H9 (cell line): Measurements from ENCODE around the gene SERPINB2. TPM values are rescaled to one million over a fixed set of nuclear protein-coding genes. Genes with fewer than 3 reads are reported as not detected.

Source experiments
- DNase-seq: peaks from one replicate; pipeline ENCODE4 v3.0.0-alpha.2; 2017
- H2AFZ ChIP-seq: one replicate; pipeline ENCODE4 v1.6.1; 2013; ENCODE audit warnings: mild to moderate bottlenecking, low read length, control low read depth, moderate library complexity
- H2AK5ac ChIP-seq: 2 replicates; pipeline ENCODE4 v1.6.1; 2013; ENCODE audit warnings: low read length, control low read depth, mixed read lengths; ENCODE audit not compliant: insufficient read length
- H2BK120ac ChIP-seq: one replicate; pipeline ENCODE4 v1.6.1; 2013; ENCODE audit warnings: low read depth, mild to moderate bottlenecking, low read length, control low read depth, inconsistent platforms; ENCODE audit not compliant: poor library complexity, severe bottlenecking
- H2BK12ac ChIP-seq: 2 replicates; pipeline ENCODE4 v1.6.1; 2013; ENCODE audit warnings: low read length, control low read depth, mixed read lengths, low read depth; ENCODE audit not compliant: insufficient read length
- H2BK15ac ChIP-seq: 2 replicates; pipeline ENCODE4 v1.6.1; 2013; ENCODE audit warnings: low read depth, low read length, control low read depth
- H2BK20ac ChIP-seq: one replicate; pipeline ENCODE4 v1.6.1; 2013; ENCODE audit warnings: low read depth, mild to moderate bottlenecking, low read length, control low read depth, inconsistent platforms; ENCODE audit not compliant: poor library complexity, severe bottlenecking
- H2BK5ac ChIP-seq: 2 replicates; pipeline ENCODE4 v1.6.1; 2013; ENCODE audit warnings: low read length, control low read depth, mixed read lengths; ENCODE audit not compliant: insufficient read length
- H3K14ac ChIP-seq: 2 replicates; pipeline ENCODE4 v1.6.1; 2013; ENCODE audit warnings: low read length, control low read depth; ENCODE audit not compliant: insufficient read depth
- H3K18ac ChIP-seq: 2 replicates; pipeline ENCODE4 v1.6.1; 2013; ENCODE audit warnings: low read depth, mild to moderate bottlenecking, mixed read lengths, low read length, control low read depth; ENCODE audit not compliant: insufficient read length
- H3K23ac ChIP-seq: 2 replicates; pipeline ENCODE4 v1.6.1; 2013; ENCODE audit warnings: low read length, control low read depth, mixed read lengths, low read depth; ENCODE audit not compliant: insufficient read length
- H3K23me2 ChIP-seq: 2 replicates; pipeline ENCODE4 v1.6.1; 2013; ENCODE audit warnings: low read depth, mild to moderate bottlenecking, mixed read lengths, low read length, control low read depth; ENCODE audit not compliant: insufficient read length, poor library complexity, severe bottlenecking
- H3K27ac ChIP-seq: 2 replicates; pipeline ENCODE4 v1.5.1; 2013; ENCODE audit warnings: low read length, control low read depth, mixed read lengths, low read depth; ENCODE audit not compliant: insufficient read length
- H3K27me3 ChIP-seq: 2 replicates; pipeline ENCODE4 v1.6.1; 2013; ENCODE audit warnings: low read length, control low read depth, inconsistent platforms; ENCODE audit not compliant: insufficient read depth
- H3K4ac ChIP-seq: 2 replicates; pipeline ENCODE4 v1.6.1; 2013; ENCODE audit warnings: low read depth, mild to moderate bottlenecking, control low read depth, inconsistent platforms, low read length, moderate library complexity
- H3K4me1 ChIP-seq: 2 replicates; pipeline ENCODE4 v1.6.1; 2013; ENCODE audit warnings: low read length, control low read depth, inconsistent platforms; ENCODE audit not compliant: insufficient read depth
- H3K4me2 ChIP-seq: 2 replicates; pipeline ENCODE4 v1.6.1; 2013; ENCODE audit warnings: low read length, control low read depth, mixed read lengths; ENCODE audit not compliant: insufficient read length, insufficient read depth
- H3K56ac ChIP-seq: 2 replicates; pipeline ENCODE4 v1.6.1; 2013; ENCODE audit warnings: low read depth, mild to moderate bottlenecking, mixed read lengths, low read length, control low read depth; ENCODE audit not compliant: insufficient read length
- H3K79me1 ChIP-seq: 2 replicates; pipeline ENCODE4 v1.6.1; 2013; ENCODE audit warnings: low read depth, mild to moderate bottlenecking, moderate library complexity, low read length, control low read depth, inconsistent platforms; ENCODE audit not compliant: insufficient read depth, poor library complexity, severe bottlenecking
- H3K79me2 ChIP-seq: 2 replicates; pipeline ENCODE4 v1.6.1; 2013; ENCODE audit warnings: low read length, control low read depth, inconsistent platforms; ENCODE audit not compliant: insufficient read depth
- H3K9ac ChIP-seq: 2 replicates; pipeline ENCODE4 v1.6.1; 2013; ENCODE audit warnings: low read length, control low read depth, mixed read lengths; ENCODE audit not compliant: insufficient read length; ENCODE audit errors: extremely low read depth
- H3K9me3 ChIP-seq: one replicate; pipeline ENCODE4 v1.6.1; 2013; ENCODE audit warnings: low read depth, low read length, inconsistent platforms; ENCODE audit not compliant: control insufficient read depth
- H3T11ph ChIP-seq: one replicate; pipeline ENCODE4 v1.6.1; 2013; ENCODE audit warnings: mild to moderate bottlenecking, low read length, control low read depth, inconsistent platforms
- H4K20me1 ChIP-seq: one replicate; pipeline ENCODE4 v1.6.1; 2013; ENCODE audit not compliant: control insufficient read depth, insufficient read length, insufficient read depth
- H4K5ac ChIP-seq: 2 replicates; pipeline ENCODE4 v1.6.1; 2013; ENCODE audit warnings: low read depth, mild to moderate bottlenecking, mixed read lengths, low read length, control low read depth; ENCODE audit not compliant: insufficient read length
- H4K8ac ChIP-seq: replicated peaks from 2 replicates; pipeline ENCODE4 v1.6.1; 2013; ENCODE audit warnings: low read length, control low read depth, mixed read lengths, low read depth; ENCODE audit not compliant: insufficient read length
- H4K91ac ChIP-seq: 2 replicates; pipeline ENCODE4 v1.6.1; 2013; ENCODE audit warnings: low read depth, mild to moderate bottlenecking, moderate library complexity, mixed read lengths, low read length, control low read depth; ENCODE audit not compliant: insufficient read length
- H3K27ac Mint-ChIP-seq, 3 experiments: 2 replicates in 2 of 3; 3 replicates in 1 of 3; pipeline ENCODE4 v1.8.0; 2020 to 2021; ENCODE audit warnings: mixed read lengths in 3 of 3, mild to moderate bottlenecking in 1 of 3, moderate library complexity in 1 of 3
- H3K27me3 Mint-ChIP-seq: 2 replicates; pipeline ENCODE4 v1.8.0; 2021; ENCODE audit warnings: low read depth, mild to moderate bottlenecking, moderate library complexity, mixed read lengths
- H3K36me3 Mint-ChIP-seq, 3 experiments: 2 replicates in 2 of 3; 3 replicates in 1 of 3; pipeline ENCODE4 v1.8.0; 2020 to 2021; ENCODE audit warnings: low read depth in 3 of 3, mixed read lengths in 3 of 3; ENCODE audit not compliant: insufficient read depth in 1 of 3
- H3K4me1 Mint-ChIP-seq, 2 experiments: 2 replicates each; pipeline ENCODE4 v1.8.0; 2020; ENCODE audit warnings: mixed read lengths in 2 of 2
- H3K4me3 Mint-ChIP-seq, 2 experiments: 2 replicates in 1 of 2; 3 replicates in 1 of 2; pipeline ENCODE4 v1.8.0; 2020 to 2021; ENCODE audit warnings: mild to moderate bottlenecking in 2 of 2, mixed read lengths in 2 of 2, moderate library complexity in 1 of 2
- H3K9me3 Mint-ChIP-seq, 2 experiments: 2 replicates in 1 of 2; 3 replicates in 1 of 2; pipeline ENCODE4 v1.8.0; 2020; ENCODE audit warnings: mild to moderate bottlenecking in 2 of 2, mixed read lengths in 2 of 2, moderate library complexity in 1 of 2
- WGBS: extraction: QIAGEN DNeasy Blood & Tissue Kit; methylation state at CpG from one replicate; pipeline ENCODE4 v1.1.7; 2013; ENCODE audit warnings: missing lambda C conversion rate, low lambda C conversion rate, mixed read lengths; ENCODE audit not compliant: insufficient read length; ENCODE audit errors: extremely low coverage; 5-methylcytosine and 5-hydroxymethylcytosine counted together
- total RNA-seq: library from RNA; stranded (reverse); gene quantifications from 2 replicates; pipeline ENCODE4 v1.2.1, GENCODE V29; 2021
- TF ChIP-seq, protein P1 (sequence below): fragments of 200-600 bp; sonication (generic); conservative IDR thresholded peaks from 3 replicates; pipeline ENCODE4 v1.8.0; 2021; ENCODE audit warnings: antibody characterized with exemption, mild to moderate bottlenecking

The SERPINB2 gene
- total RNA-seq, 1 experiment from 2014 or later, result not detected

DNA sequence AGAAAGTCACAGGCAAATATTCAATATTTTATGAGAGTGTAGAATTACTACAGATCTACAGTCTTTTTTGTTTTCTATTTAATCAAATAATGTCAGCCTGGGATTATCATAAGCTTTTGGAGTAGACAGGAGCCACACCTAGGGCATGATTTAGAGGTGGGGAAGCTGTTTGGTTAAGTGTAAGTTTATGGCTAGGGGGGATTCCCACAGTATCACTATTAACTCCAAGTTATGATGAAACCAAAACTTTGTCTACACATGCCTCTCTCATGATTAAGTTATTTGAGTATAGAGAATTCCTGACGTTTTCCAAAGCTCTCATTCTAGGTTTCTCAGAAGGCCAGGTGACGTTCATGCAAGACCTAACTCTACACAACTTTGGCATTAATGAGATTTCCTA is 22.4 kb downstream of the SERPINB2 start:
- H3K36me3 Mint-ChIP-seq, result peaks cover 0 to 8% (median 0%) of the 10 kb centered on the region in 3 experiments; a peak in 4 of 7 replicates
- Histone ChIP-seq H2BK12ac (no peak overlapping the region), H3K9ac (no peak overlapping the region), H2BK20ac (no peak overlapping the region), H3K23ac (no peak overlapping the region), H3K18ac (no peak overlapping the region), H3K56ac (no peak overlapping the region), H3K4me1 (no peaks in the 10 kb centered on the region), H4K5ac (no peak overlapping the region), H3T11ph (no peak overlapping the region), H3K27ac (no peak overlapping the region), H4K20me1 (no peaks in the 10 kb centered on the region), H2AK5ac (no peak overlapping the region), H3K14ac (no peak overlapping the region), H3K27me3 (no peaks in the 10 kb centered on the region), H3K9me3 (no peaks in the 10 kb centered on the region), H2BK120ac (no peak overlapping the region), H4K8ac (no peak overlapping the region), H3K79me1 (no peaks in the 10 kb centered on the region), H4K91ac (no peak overlapping the region), H3K4ac (no peak overlapping the region), H2AFZ (no peak overlapping the region), H3K23me2 (no peaks in the 10 kb centered on the region), H3K79me2 (no peaks in the 10 kb centered on the region), H3K4me2 (no peak overlapping the region), H2BK5ac (no peak overlapping the region), H2BK15ac (no peak overlapping the region)
- TF ChIP-seq, protein P1, sequence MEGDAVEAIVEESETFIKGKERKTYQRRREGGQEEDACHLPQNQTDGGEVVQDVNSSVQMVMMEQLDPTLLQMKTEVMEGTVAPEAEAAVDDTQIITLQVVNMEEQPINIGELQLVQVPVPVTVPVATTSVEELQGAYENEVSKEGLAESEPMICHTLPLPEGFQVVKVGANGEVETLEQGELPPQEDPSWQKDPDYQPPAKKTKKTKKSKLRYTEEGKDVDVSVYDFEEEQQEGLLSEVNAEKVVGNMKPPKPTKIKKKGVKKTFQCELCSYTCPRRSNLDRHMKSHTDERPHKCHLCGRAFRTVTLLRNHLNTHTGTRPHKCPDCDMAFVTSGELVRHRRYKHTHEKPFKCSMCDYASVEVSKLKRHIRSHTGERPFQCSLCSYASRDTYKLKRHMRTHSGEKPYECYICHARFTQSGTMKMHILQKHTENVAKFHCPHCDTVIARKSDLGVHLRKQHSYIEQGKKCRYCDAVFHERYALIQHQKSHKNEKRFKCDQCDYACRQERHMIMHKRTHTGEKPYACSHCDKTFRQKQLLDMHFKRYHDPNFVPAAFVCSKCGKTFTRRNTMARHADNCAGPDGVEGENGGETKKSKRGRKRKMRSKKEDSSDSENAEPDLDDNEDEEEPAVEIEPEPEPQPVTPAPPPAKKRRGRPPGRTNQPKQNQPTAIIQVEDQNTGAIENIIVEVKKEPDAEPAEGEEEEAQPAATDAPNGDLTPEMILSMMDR, result no peak
- no peak for DNase-seq
- peaks cover 7 to 11% of the 10 kb centered on the region in 2 experiments for H3K4me1 Mint-ChIP-seq
- peaks cover 0 to 11% of the 10 kb centered on the region in 2 experiments; a peak in 4 of 5 replicates for H3K9me3 Mint-ChIP-seq
- H3K27me3 Mint-ChIP-seq, result no peaks in the 10 kb centered on the region
- no peak overlapping the region for H3K4me3 Mint-ChIP-seq
- no peak overlapping the region for H3K27ac Mint-ChIP-seq
- no CpG with 5 or more reads among the region's 2 CpGs for WGBS
